Liver (tissue), 9 donors: ENCODE measurements around the gene CCDC51. TPM values are rescaled to one million over a fixed set of nuclear protein-coding genes. Genes with fewer than 3 reads are reported as not detected.

Source experiments
- DNase-seq: peaks from one replicate; pipeline ENCODE4 v3.0.0-alpha.2; 2017; ENCODE audit warnings: low spot score
- H3K27ac ChIP-seq, 2 donors: one replicate each; pipeline ENCODE4 v1.7.0; 2013; ENCODE audit warnings: inconsistent platforms in 2 of 2, low read length in 2 of 2, control low read depth in 1 of 2, low read depth in 1 of 2, mild to moderate bottlenecking in 1 of 2
- H3K27me3 ChIP-seq, 4 donors: one replicate each; pipeline versions ENCODE4 v1.6.1 to v1.7.0; 2013; ENCODE audit warnings: low read length in 3 of 4, inconsistent platforms in 1 of 4, mild to moderate bottlenecking in 1 of 4, moderate library complexity in 1 of 4; ENCODE audit not compliant: control insufficient read depth in 4 of 4, insufficient read depth in 4 of 4
- H3K36me3 ChIP-seq, 4 donors: one replicate each; pipeline versions ENCODE4 v1.6.1 to v1.7.0; 2013; ENCODE audit warnings: low read length in 3 of 4, mild to moderate bottlenecking in 3 of 4, low read depth in 1 of 4, moderate library complexity in 1 of 4; ENCODE audit not compliant: control insufficient read depth in 4 of 4, insufficient read depth in 3 of 4
- H3K4me1 ChIP-seq, 4 donors: one replicate each; pipeline versions ENCODE4 v1.6.1 to v1.7.0; 2013; ENCODE audit warnings: low read length in 3 of 4, mild to moderate bottlenecking in 3 of 4, moderate library complexity in 1 of 4; ENCODE audit not compliant: control insufficient read depth in 4 of 4, insufficient read depth in 4 of 4
- H3K4me3 ChIP-seq, 3 donors: one replicate each; pipeline versions ENCODE4 v1.6.1 to v1.7.0; 2013; ENCODE audit warnings: low read length in 3 of 3, control low read depth in 1 of 3, low read depth in 1 of 3, mild to moderate bottlenecking in 1 of 3
- H3K9ac ChIP-seq, 2 donors: one replicate each; pipeline ENCODE4 v1.7.0; 2013; ENCODE audit warnings: low read length in 2 of 2, mild to moderate bottlenecking in 2 of 2, moderate library complexity in 2 of 2, control low read depth in 1 of 2, low read depth in 1 of 2
- H3K9me3 ChIP-seq, 4 donors: one replicate each; pipeline versions ENCODE4 v1.6.1 to v1.7.0; 2013; ENCODE audit warnings: low read length in 3 of 4; ENCODE audit not compliant: control insufficient read depth in 4 of 4
- ATF3 ChIP-seq: IDR thresholded peaks from 2 replicates; pipeline ENCODE4 v1.6.1; 2016; ENCODE audit warnings: antibody characterized with exemption
- CTCF ChIP-seq: fragments of 150-350 bp; IDR thresholded peaks from 2 replicates; pipeline ENCODE4 v1.5.1; 2017; ENCODE audit warnings: improper control_type of control experiment, low read depth, low read length; ENCODE audit not compliant: missing input control
- EGR1 ChIP-seq, 2 donors: IDR thresholded peaks; 2 replicates each; pipeline ENCODE4 v1.6.1; 2016 to 2018; ENCODE audit warnings: antibody characterized with exemption in 2 of 2, low read depth in 2 of 2
- FOXA1 ChIP-seq: IDR thresholded peaks from 2 replicates; pipeline ENCODE4 v1.6.1; 2016; ENCODE audit warnings: antibody characterized with exemption
- FOXA2 ChIP-seq: IDR thresholded peaks from 2 replicates; pipeline ENCODE4 v1.6.1; 2016; ENCODE audit warnings: antibody characterized with exemption
- HNF4A ChIP-seq, 2 donors: conservative IDR thresholded peaks; 2 replicates each; pipeline ENCODE4 v1.6.1; 2016; ENCODE audit warnings: antibody characterized with exemption in 2 of 2, mild to moderate bottlenecking in 2 of 2
- HNF4G ChIP-seq: IDR thresholded peaks from 2 replicates; pipeline ENCODE4 v1.6.1; 2016; ENCODE audit warnings: antibody characterized with exemption
- JUND ChIP-seq, 2 donors: IDR thresholded peaks; 2 replicates each; pipeline ENCODE4 v1.6.1; 2016; ENCODE audit warnings: antibody characterized with exemption in 2 of 2
- NR2F2 ChIP-seq: IDR thresholded peaks from 2 replicates; pipeline ENCODE4 v1.6.1; 2016; ENCODE audit warnings: antibody characterized with exemption
- RAD21 ChIP-seq, 2 donors: IDR thresholded peaks; 2 replicates each; pipeline ENCODE4 v1.6.1; 2016; ENCODE audit warnings: antibody characterized with exemption in 2 of 2, mild to moderate bottlenecking in 2 of 2
- REST ChIP-seq: IDR thresholded peaks from 2 replicates; pipeline ENCODE4 v1.6.1; 2016; ENCODE audit warnings: antibody characterized with exemption, mild to moderate bottlenecking
- RXRA ChIP-seq, 2 donors: IDR thresholded peaks; 2 replicates each; pipeline ENCODE4 v1.6.1; 2017 to 2018; ENCODE audit warnings: antibody characterized with exemption in 2 of 2, mild to moderate bottlenecking in 1 of 2
- SP1 ChIP-seq: IDR thresholded peaks from 2 replicates; pipeline ENCODE4 v1.6.1; 2018; ENCODE audit warnings: antibody characterized with exemption, mild to moderate bottlenecking
- TAF1 ChIP-seq: conservative IDR thresholded peaks from 2 replicates; pipeline ENCODE4 v1.6.1; 2016; ENCODE audit warnings: antibody characterized with exemption, mild to moderate bottlenecking
- YY1 ChIP-seq: IDR thresholded peaks from 2 replicates; pipeline ENCODE4 v1.6.1; 2016; ENCODE audit warnings: antibody characterized with exemption, mild to moderate bottlenecking
- WGBS: extraction: QIAGEN DNeasy Blood & Tissue Kit; methylation state at CpG from one replicate; pipeline ENCODE4 v1.1.7; 2013; 5-methylcytosine and 5-hydroxymethylcytosine counted together
- polyA plus RNA-seq, 2 donors: library from polyadenylated mRNA; stranded (reverse) in 1 of 2; unstranded in 1 of 2; fragments of 200-250 nt in 1 of 2; fragments of >200 nt in 1 of 2; fragmentation: Nextera tagmentation in 1 of 2; extraction: Ambion mirVana in 1 of 2; gene quantifications; one replicate each; pipeline versions ENCODE4 v1.2.1 to v1.2.3, GENCODE V29; 2013 to 2015
- total RNA-seq, 2 donors: library from RNA; depleted of rRNA; stranded (reverse); fragments of >200 nt; gene quantifications; one replicate each; pipeline ENCODE4 v1.2.3, GENCODE V29; 2014
- donor health status: healthy.
- donor health status: healthy.
- donor health status: healthy.
- donor health status: healthy.
- donor health status: healthy.

The CCDC51 gene
- total and polyA plus RNA-seq, 4 donors: 7.9 to 13.7 (median 11.0) TPM

GRCh38 chr3:48465237-48465530, 25.3 kb upstream of the CCDC51 start:
- peak overlapping the region; percentile 92 to 95 for H3K27ac ChIP-seq
- peaks cover 3 to 17% (median 13%) of the 10 kb centered on the region in 4 donors for H3K36me3 ChIP-seq
- 20% methylated on average over 7 of the region's 7 CpGs for WGBS
- H3K4me3 ChIP-seq: no peak overlapping the region
- TF ChIP-seq CTCF (no peak), HNF4A (conservative IDR thresholded peaks at IDR 0.05) (no peak), SP1 (no peak), RAD21 (IDR thresholded peaks at IDR 0.05) (no peak), NR2F2 (no peak), TAF1 (no peak), JUND (IDR thresholded peaks at IDR 0.05) (no peak), FOXA1 (no peak), FOXA2 (no peak), YY1 (no peak), RXRA (IDR thresholded peaks at IDR 0.05) (no peak), HNF4G (no peak)
- no peaks in the 10 kb centered on the region for H3K9me3 ChIP-seq
- no peak overlapping the region for H3K9ac ChIP-seq
- DNase-seq: no peak
- H3K27me3 ChIP-seq: no peaks in the 10 kb centered on the region
- peaks cover 15 to 52% (median 41%) of the 10 kb centered on the region in 4 donors for H3K4me1 ChIP-seq

- DNase-seq: no peak
- Histone ChIP-seq H3K4me1 (peaks cover 15 to 48% (median 37%) of the 10 kb centered on the region in 4 donors), H3K9ac (no peak overlapping the region)
Observed at GRCh38 chr3:48464713-48465221, 24.8 kb upstream of the CCDC51 start.

More at GRCh38 chr3:48464713-48465221, 24.8 kb upstream of the CCDC51 start:
- H3K4me3 ChIP-seq: no peak overlapping the region
- no peaks in the 10 kb centered on the region for H3K9me3 ChIP-seq
- H3K36me3 ChIP-seq: peaks cover 5 to 21% (median 16%) of the 10 kb centered on the region in 4 donors
- 97% methylated on average over 17 of the region's 17 CpGs for WGBS
- H3K27ac ChIP-seq: peak overlapping the region; percentile 92 to 95
- TF ChIP-seq CTCF: no peak
- no peak for TF ChIP-seq ATF3
- TF ChIP-seq YY1: no peak
- no peak for TF ChIP-seq EGR1 (IDR thresholded peaks at IDR 0.05; ENCODE audit: low read depth in 2 of 2)
- TF ChIP-seq RXRA (IDR thresholded peaks at IDR 0.05): no peak
- no peak for TF ChIP-seq RAD21 (IDR thresholded peaks at IDR 0.05)
- no peak for TF ChIP-seq SP1
- TF ChIP-seq REST: no peak
- no peaks in the 10 kb centered on the region for H3K27me3 ChIP-seq
